ENCODE results near the gene EFCAB5. TPM values are rescaled to one million over a fixed set of nuclear protein-coding genes. Genes with fewer than 3 reads are reported as not detected.

EFCAB5 gene
- total RNA-seq, 1 donor from 2014 or later: 1.8 TPM

- Histone ChIP-seq H3K27ac (peak overlapping the region; percentile 29), H3K36me3 (no peaks in the 10 kb centered on the region), H3K4me1 (peaks cover 13% of the 10 kb centered on the region), H3K9me3 (no peaks in the 10 kb centered on the region), H3K27me3 (ENCODE audit: low read depth) (no peaks in the 10 kb centered on the region), H3K4me3 (no peak overlapping the region)
- intact Hi-C loops (cut with DNase I): no loop called here
- ATAC-seq (peak; percentile 34 to 67), DNase-seq (no peak)
- TF ChIP-seq CTCF (IDR thresholded peaks at IDR 0.05): no peak
These were observed 22.2 kb upstream of the EFCAB5 start for GRCh38 chr17:29918922-29919856.

DNA sequence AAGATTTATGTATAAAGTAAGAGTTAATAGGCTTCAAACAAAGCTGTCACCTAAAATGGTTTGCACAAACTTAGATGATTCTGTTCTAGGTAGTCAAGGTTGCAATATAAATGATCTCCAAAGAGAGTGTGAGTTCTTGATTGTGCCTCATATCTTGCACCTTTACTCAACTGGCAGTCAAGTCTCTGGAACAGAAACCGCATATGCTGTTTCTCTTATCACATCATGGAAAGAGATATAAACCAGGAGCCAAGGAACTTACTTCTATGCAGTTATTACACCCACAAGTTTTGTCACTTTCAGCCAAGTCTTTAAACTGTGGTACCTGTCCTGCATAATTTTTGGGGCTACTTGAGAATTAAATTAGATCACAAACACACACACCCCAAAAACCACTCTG, 16.6 kb upstream of the EFCAB5 start:
- DNase-seq (no peak), ATAC-seq (no peak)
- H3K27me3 ChIP-seq (ENCODE audit: low read depth): no peaks in the 10 kb centered on the region
- no peaks in the 10 kb centered on the region for H3K36me3 ChIP-seq
- no peak for TF ChIP-seq CTCF (IDR thresholded peaks at IDR 0.05)
- H3K4me1 ChIP-seq: peaks cover 27% of the 10 kb centered on the region
- H3K4me3 ChIP-seq: no peak overlapping the region
- no peak overlapping the region for H3K27ac ChIP-seq
- intact Hi-C loops (cut with DNase I): no loop called here
- H3K9me3 ChIP-seq: no peaks in the 10 kb centered on the region

- ATAC-seq: no peak
- Histone ChIP-seq H3K4me3 (no peak overlapping the region), H3K4me1 (peaks cover 41% of the 10 kb centered on the region)
These were observed 13.9 kb upstream of the EFCAB5 start for GRCh38 chr17:29927546-29927945.

GRCh38 chr17:29929006-29929532, 12.4 kb upstream of the EFCAB5 start:
- Histone ChIP-seq H3K36me3 (no peaks in the 10 kb centered on the region), H3K9me3 (no peaks in the 10 kb centered on the region), H3K4me3 (peak overlapping the region; percentile 84), H3K4me1 (peaks cover 41% of the 10 kb centered on the region), H3K27me3 (ENCODE audit: low read depth) (no peaks in the 10 kb centered on the region), H3K27ac (peak overlapping the region; percentile 86)
- no peak for DNase-seq
- intact Hi-C loops (cut with DNase I): no loop called here
- TF ChIP-seq CTCF (IDR thresholded peaks at IDR 0.05): no peak
- no peak for ATAC-seq

More at GRCh38 chr17:29927546-29927945, 13.9 kb upstream of the EFCAB5 start:
- Histone ChIP-seq H3K36me3 (no peaks in the 10 kb centered on the region), H3K27ac (no peak overlapping the region), H3K27me3 (ENCODE audit: low read depth) (no peaks in the 10 kb centered on the region), H3K9me3 (no peaks in the 10 kb centered on the region)
- intact Hi-C loops (cut with DNase I): no loop called here
- TF ChIP-seq CTCF (IDR thresholded peaks at IDR 0.05): no peak
- DNase-seq: no peak

DNA sequence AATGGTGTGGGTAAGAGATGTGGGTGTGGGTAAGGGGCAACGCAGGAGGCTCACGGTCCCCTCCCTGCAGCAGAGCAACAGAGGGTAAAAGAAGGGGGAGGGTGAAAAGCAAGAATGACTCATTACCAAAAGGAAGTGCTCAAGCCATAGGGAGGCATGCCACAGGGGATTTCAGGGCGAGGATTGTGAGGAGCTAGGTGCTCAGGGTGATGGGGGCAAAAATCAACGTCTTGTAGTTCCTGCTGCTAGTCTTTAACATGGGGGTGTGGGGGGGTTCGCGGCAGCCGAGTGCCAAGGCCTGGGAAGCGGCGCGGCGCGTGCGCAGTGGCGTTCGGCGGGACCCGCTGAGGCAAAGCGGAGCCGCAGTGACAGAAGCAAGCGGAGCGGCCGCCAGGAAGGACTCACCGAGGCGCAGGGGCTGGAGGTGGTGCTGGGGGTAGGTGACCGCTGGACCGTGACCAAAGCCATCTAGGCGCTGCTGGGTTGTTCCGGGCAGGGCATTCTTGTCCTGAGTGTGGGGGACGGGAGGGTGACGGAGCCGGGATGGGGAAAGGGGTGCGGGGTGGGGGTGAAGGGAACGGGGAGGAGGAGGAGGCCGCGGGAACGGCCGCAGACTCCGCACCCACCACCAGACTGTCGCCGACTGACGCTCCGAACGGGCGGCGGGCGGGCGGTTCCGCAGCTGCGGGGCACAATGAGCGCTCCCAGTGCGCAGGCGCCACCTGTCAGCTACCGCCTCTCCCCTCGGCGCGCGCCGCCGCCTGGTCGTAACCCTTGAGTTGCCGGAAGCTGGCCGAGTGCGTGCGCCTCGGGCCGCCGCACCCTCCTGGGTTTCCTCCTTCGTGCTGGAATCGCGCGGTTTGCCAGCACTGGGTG, 11.7 kb upstream of the EFCAB5 start, which contains the start of gene SSH2:
Gene SSH2, minus strand, starts transcription at position 696 of the 876 bp plus-strand sequence. Its CDS starts 228 bp downstream, at position 468.
- H3K4me1 ChIP-seq: peaks cover 41% of the 10 kb centered on the region
- ATAC-seq: peak; percentile 96 to 97
- H3K27ac ChIP-seq: peak within 1 kb of the TSS; percentile 86
- no peaks in the 10 kb centered on the region for H3K9me3 ChIP-seq
- no peak for TF ChIP-seq CTCF (IDR thresholded peaks at IDR 0.05)
- DNase-seq: peak; percentile 94
- no peaks in the 10 kb centered on the region for H3K36me3 ChIP-seq
- intact Hi-C loops (cut with DNase I): loop anchor here (5.0 kb wide), 1 partner anchor 122 kb away; no protein-coding TSS in a partner anchor
- H3K4me3 ChIP-seq: peak within 1 kb of the TSS; percentile 84
- no peaks in the 10 kb centered on the region for H3K27me3 ChIP-seq (ENCODE audit: low read depth)
